ENCODE measurements around the gene NFIC.

GRCh38 chr19:3476830-3477229, 110.4 kb downstream of the NFIC start:
- TF ChIP-seq CTCF (IDR thresholded peaks at IDR 0.05) (no peak), POLR2A (IDR thresholded peaks at IDR 0.05) (no peak)
